ENCODE results near the gene RNASET2. TPM values are rescaled to one million over a fixed set of nuclear protein-coding genes. Genes with fewer than 3 reads are reported as not detected.
A peak's percentile ranks its signal among the peaks of the same experiment; 100 is the strongest.
"Not testable (repeated sequence)": the region's sequence is repeated elsewhere in the genome, so short reads cannot be mapped to it uniquely, and the experiment has no call there.

Gene RNASET2
- total RNA-seq, 2 experiments from 2014 or later, result 74.1 to 75.6 TPM

DNA sequence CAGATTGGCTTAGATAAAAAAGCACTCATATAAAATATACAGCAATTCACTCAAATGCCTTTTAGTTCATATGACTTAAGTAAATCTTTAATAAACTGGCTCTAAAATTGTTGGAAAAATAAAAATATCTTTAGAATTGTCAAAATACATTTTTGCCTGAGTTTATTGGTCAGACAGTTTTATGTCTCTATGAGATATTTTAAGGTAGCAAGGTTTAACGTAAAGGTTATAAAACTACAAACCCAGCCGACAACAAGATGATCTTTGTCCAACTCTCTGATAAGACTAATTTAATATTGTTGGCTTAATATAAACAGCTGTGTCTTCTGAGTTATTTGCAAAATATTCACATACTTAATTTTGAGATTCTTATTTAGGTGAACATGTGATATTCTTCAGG is 39.5 kb downstream of the RNASET2 start:
- H3K9me3 Mint-ChIP-seq, result no peaks in the 10 kb centered on the region
- peaks cover 10% of the 10 kb centered on the region for H3K36me3 Mint-ChIP-seq (ENCODE audit: low read depth)
- H3K27me3 Mint-ChIP-seq (ENCODE audit: low read depth), result no peaks in the 10 kb centered on the region
- no peak overlapping the region for H3K27ac Mint-ChIP-seq
- intact Hi-C loops (cut with micrococcal nuclease), result no loop called here
- no peaks in the 10 kb centered on the region for H3K4me1 Mint-ChIP-seq (ENCODE audit: low read depth)
- CTCF ChIA-PET, result no interaction called here
- no peak for DNase-seq
- no peak overlapping the region for H3K4me3 Mint-ChIP-seq

DNA sequence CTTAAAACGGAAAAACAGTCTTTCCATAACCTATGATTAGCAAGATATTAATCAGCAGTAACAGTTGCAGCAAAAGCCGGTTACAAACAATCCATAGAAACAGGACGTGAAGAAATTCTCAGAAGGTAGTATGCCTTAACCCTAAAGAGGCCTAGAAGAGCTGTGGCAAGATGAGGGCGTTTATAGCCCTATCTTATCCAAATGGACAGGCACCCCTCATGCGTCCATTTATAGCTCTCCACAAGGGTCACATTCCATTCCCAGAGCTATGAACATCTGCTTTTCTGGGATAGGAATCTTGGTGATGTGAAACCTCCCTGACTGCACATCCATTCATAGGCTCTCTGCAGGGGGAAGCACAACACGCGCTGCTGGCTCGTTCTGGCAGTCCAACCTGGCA is 40.9 kb downstream of the RNASET2 start:
- H3K27me3 Mint-ChIP-seq (ENCODE audit: low read depth); CTCF ChIA-PET; H3K27ac Mint-ChIP-seq; intact Hi-C loops (cut with micrococcal nuclease); H3K4me3 Mint-ChIP-seq; H3K4me1 Mint-ChIP-seq (ENCODE audit: low read depth); DNase-seq; H3K9me3 Mint-ChIP-seq: not testable (repeated sequence)
- H3K36me3 Mint-ChIP-seq (ENCODE audit: low read depth), result peaks cover 14% of the 10 kb centered on the region

DNA sequence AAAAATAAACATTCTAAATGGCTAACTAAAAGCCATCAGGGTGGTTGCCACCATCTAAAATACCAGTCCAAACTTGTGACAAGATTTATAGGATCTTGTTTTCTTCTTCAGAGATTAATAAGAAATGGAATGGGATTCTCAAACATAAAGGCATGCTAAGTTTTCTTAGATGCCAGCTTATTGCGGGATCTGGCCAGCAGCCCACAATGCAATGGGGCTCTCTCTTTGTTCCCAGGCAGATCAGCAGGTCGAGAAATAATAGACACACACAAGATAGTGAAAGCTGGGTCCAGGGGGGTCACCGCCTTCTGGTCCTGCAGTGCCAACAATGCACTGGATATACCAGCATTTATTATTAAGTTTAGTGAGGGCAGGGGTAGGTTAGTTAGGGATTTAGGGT is 41.4 kb downstream of the RNASET2 start:
- intact Hi-C loops (cut with micrococcal nuclease); H3K4me1 Mint-ChIP-seq (ENCODE audit: low read depth); H3K4me3 Mint-ChIP-seq; H3K27ac Mint-ChIP-seq; DNase-seq; H3K9me3 Mint-ChIP-seq; H3K27me3 Mint-ChIP-seq (ENCODE audit: low read depth); CTCF ChIA-PET: not testable (repeated sequence)
- H3K36me3 Mint-ChIP-seq (ENCODE audit: low read depth), result peaks cover 14% of the 10 kb centered on the region

DNA sequence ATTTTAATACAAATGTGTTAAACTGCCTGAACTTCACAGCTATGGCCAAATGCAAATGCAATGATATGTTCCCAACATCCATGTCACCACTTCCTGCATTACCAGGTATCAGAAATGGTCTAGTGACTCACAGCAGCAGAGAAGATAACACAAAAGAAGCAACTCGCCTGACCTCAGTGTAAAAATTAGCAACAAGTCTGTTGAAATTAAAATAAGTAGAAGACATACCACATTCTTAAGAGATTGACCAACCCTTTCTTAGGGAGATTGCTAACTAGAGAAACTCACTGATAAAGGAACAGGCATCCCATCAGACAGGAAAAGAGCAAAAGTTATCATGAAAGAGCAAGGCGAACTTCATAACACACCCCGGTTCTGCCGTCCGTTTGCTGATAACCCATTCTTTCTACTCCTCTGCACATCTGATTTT is 45.1 kb downstream of the RNASET2 start:
- intact Hi-C loops (cut with micrococcal nuclease), result no loop called here
- H3K27ac Mint-ChIP-seq, result peak overlapping the region; percentile 9
- no peaks in the 10 kb centered on the region for H3K9me3 Mint-ChIP-seq

DNA sequence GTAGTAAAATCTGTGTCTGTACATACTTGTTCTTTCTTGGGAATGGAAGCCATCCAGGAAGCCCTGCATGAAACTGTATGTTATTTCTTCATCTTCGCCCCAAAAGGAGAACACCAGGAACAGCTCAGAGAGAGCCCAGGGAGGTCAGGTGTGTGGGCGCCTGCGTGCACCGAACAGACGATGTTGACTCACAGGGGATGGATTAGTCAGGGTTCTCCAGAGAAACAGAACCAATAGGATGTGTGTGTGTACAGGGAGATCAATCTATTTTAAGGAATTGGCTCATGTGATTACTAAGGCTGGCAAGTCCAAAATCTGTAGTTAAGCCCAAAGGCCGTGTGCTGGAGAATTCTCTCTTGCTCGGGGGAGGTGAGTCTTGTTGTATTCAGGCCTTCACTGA is 45.7 kb downstream of the RNASET2 start:
- no peaks in the 10 kb centered on the region for H3K27me3 Mint-ChIP-seq (ENCODE audit: low read depth)
- H3K27ac Mint-ChIP-seq, result no peak overlapping the region
- peak; percentile 23 for DNase-seq
- peaks cover 13% of the 10 kb centered on the region for H3K36me3 Mint-ChIP-seq (ENCODE audit: low read depth)
- no peaks in the 10 kb centered on the region for H3K9me3 Mint-ChIP-seq
- H3K4me3 Mint-ChIP-seq, result no peak overlapping the region
- intact Hi-C loops (cut with micrococcal nuclease), result loop anchor here (1.0 kb wide), 1 partner anchor 48 kb away; no protein-coding TSS in a partner anchor
- peaks cover 27% of the 10 kb centered on the region for H3K4me1 Mint-ChIP-seq (ENCODE audit: low read depth)
- CTCF ChIA-PET, result no interaction called here

More for the DNA sequence above, 45.1 kb downstream of the RNASET2 start:
- H3K36me3 Mint-ChIP-seq (ENCODE audit: low read depth), result peaks cover 13% of the 10 kb centered on the region
- no peak overlapping the region for H3K4me3 Mint-ChIP-seq
- CTCF ChIA-PET, result no interaction called here
- DNase-seq, result no peak
- H3K4me1 Mint-ChIP-seq (ENCODE audit: low read depth), result peaks cover 27% of the 10 kb centered on the region
- no peaks in the 10 kb centered on the region for H3K27me3 Mint-ChIP-seq (ENCODE audit: low read depth)

DNA sequence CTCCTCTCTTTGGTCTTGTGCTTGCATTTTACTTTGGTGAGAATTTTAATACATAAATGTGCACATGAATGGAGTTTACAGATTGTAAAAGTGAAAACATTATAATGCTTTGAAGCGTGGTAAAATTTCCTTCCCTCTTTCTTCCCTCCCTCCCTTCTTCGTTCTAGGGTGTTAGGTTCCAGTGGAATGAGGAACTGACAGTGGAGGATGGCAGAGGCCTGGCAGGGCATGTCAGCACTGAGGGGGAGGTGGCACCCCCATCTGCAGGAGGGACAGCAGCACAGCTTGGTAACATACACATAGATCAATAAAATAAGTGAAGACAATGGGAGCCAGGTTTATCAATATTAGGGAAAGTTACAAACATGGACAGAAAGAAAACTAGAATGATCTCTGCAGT is 47.5 kb downstream of the RNASET2 start:
- intact Hi-C loops (cut with micrococcal nuclease), result no loop called here
- Mint-ChIP-seq H3K9me3 (no peaks in the 10 kb centered on the region), H3K4me1 (ENCODE audit: low read depth) (peaks cover 27% of the 10 kb centered on the region), H3K36me3 (ENCODE audit: low read depth) (peaks cover 5% of the 10 kb centered on the region), H3K27ac (no peak overlapping the region), H3K4me3 (no peak overlapping the region), H3K27me3 (ENCODE audit: low read depth) (no peaks in the 10 kb centered on the region)
- no peak for DNase-seq
- CTCF ChIA-PET, result interaction anchor here (1.6 kb wide), 1 partner anchor 81 kb away, joined by 3 read pairs; no protein-coding TSS in a partner anchor

DNA sequence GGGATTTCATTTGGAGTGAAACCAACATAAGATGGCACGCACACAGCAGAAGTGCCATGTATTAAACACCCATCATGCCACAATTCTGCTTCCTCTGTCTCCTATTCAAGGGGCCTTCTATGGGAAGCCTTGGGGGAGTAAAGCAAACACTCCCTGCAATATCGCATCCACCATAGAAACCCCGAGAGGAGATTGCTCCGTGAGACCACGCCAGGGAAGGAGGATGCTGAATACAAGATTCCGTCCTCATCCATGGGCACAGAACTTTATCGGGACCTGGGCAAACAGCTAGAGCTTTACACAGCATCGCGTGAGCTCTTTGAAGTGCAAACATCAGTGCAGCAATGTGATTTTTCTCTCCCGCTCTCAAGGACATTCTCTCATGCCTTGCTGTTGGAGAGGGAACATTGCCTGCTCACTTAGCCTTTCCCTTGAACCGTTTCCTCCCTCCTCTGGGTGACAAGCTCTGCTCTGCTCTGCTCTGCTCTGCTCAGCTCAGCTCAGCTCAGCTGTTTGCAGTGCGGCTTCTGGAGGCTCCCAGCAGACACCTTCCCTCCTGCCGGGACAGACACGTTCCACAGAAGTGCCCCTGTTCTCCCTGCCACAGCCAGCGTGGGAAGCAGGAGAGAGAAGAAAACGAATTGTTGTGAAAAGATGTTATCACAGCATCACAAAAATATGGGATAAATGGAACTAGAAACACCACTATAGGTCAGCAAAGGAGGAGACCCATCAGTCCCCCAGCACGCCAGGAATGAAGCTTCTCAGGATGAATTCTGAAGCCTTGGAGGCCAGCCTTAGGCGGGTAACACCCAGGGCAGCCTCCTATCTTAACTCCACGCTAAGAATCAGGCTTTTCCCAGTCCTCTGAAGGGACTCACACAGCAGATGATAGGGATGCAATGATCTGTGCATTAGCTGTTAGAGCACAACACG is 48.2 kb downstream of the RNASET2 start:
- Mint-ChIP-seq H3K4me1 (ENCODE audit: low read depth) (peaks cover 27% of the 10 kb centered on the region), H3K27ac (no peak overlapping the region), H3K9me3 (no peaks in the 10 kb centered on the region), H3K4me3 (no peak overlapping the region), H3K27me3 (ENCODE audit: low read depth) (no peaks in the 10 kb centered on the region), H3K36me3 (ENCODE audit: low read depth) (peaks cover 5% of the 10 kb centered on the region)
- CTCF ChIA-PET, result interaction anchor here (0.6 to 1.6 kb wide), 5 partner anchors 44 to 121 kb away, joined by 3 to 4 read pairs (median 3); no protein-coding TSS in a partner anchor
- no peak for DNase-seq
- intact Hi-C loops (cut with micrococcal nuclease), result no loop called here

DNA sequence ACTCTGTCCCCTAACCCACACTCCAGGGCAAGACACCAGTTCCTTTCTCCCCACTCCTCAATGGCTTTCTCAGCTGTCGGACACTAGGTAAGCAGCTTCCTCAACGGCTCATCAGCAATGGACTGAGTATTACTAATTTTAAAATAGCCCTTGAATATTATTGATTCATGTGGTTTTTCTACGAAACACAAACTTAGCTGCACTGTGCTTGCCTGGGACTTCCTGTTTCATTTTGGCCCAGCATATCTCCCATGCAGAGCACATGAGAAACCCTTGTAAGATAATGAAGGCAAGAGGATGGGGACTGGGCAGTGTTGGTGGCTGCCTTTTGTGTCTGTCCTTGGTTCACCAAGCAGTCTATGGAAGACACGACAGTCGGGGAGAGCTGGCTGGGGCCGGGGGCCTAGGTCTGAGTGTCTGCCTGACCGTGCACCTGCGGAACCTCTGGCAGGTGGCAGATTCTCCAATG is 48.9 kb downstream of the RNASET2 start:
- Mint-ChIP-seq H3K36me3 (ENCODE audit: low read depth) (peaks cover 5% of the 10 kb centered on the region), H3K27me3 (ENCODE audit: low read depth) (no peaks in the 10 kb centered on the region), H3K9me3 (no peaks in the 10 kb centered on the region), H3K4me3 (no peak overlapping the region), H3K4me1 (ENCODE audit: low read depth) (peaks cover 27% of the 10 kb centered on the region), H3K27ac (no peak overlapping the region)
- intact Hi-C loops (cut with micrococcal nuclease), result no loop called here
- CTCF ChIA-PET, result interaction anchor here (0.5 to 1.6 kb wide), 6 partner anchors 45 to 132 kb away, joined by 3 to 4 read pairs (median 3); no protein-coding TSS in a partner anchor
- no peak for DNase-seq

DNA sequence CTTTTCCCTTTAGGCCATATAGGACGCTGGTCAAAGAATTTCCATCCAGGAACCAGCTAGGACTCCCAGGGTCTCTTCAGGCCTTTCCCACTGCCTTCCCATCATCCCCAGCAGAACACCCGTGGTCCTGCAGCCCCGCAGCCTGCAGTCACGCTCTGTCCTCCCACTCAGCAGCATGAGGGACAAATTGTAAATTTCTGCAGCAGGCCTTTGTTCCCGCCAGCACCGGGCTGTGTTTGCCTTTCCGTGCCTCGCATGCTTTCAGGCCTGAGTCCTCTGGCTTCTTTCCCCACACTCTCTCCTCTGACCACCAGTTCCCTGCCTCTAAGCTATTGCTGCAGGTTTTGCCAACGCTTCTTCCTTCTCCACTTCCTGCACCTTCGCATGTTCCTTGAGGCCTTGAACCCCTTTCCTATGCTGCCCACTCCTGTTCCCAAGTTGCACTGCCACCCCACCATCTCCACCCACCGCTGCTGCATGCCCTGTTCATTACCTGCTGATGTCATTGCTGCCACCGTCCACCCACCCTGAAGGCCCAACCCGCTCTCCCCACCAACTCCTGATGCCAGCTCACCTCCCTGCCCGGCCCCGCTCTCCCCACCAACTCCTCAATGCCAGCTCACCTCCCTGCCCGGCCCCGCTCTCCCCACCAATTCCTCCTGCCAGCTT is 49.8 kb downstream of the RNASET2 start:
- Mint-ChIP-seq H3K36me3 (ENCODE audit: low read depth) (peaks cover 5% of the 10 kb centered on the region), H3K9me3 (peaks cover under 1% of the 10 kb centered on the region), H3K4me3 (no peak overlapping the region), H3K4me1 (ENCODE audit: low read depth) (peaks cover 26% of the 10 kb centered on the region), H3K27me3 (ENCODE audit: low read depth) (no peaks in the 10 kb centered on the region), H3K27ac (no peak overlapping the region)
- intact Hi-C loops (cut with micrococcal nuclease), result no loop called here
- CTCF ChIA-PET, result interaction anchor here (0.6 kb wide), 1 partner anchor 131 kb away, joined by 3 read pairs; no protein-coding TSS in a partner anchor
- no peak for DNase-seq

DNA sequence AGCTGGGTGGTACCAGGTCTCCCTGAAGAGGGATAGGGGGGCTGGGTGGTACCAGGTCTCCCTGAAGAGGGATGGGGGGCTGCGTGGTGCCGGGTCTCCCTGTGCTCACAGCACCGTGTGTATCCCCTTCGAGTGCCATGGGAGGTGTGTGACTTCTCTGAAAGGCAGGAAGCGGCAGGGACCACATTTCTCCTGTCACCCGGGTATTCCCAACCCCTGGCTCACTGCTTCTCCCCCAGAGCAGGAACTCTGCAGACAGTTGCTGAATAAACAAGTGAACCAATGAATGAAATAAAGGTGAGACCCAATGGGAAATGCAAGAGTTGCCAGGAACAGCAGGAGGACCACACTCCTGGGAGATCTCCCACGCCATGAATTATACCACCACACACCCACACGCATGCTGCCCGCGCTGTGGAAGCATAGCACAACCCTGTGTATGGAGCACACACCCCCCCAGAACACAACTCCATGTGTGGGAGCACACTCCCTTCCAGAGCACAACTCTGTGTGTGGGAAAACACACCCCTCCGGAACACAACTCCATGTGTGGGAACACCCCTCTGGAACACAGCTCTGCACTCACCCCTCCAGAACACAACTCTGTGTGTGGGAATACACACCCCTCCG is 50.7 kb downstream of the RNASET2 start:
- CTCF ChIA-PET, result no interaction called here
- Mint-ChIP-seq H3K27ac (no peak overlapping the region), H3K27me3 (ENCODE audit: low read depth) (no peaks in the 10 kb centered on the region), H3K36me3 (ENCODE audit: low read depth) (peaks cover 1% of the 10 kb centered on the region), H3K4me1 (ENCODE audit: low read depth) (peaks cover 19% of the 10 kb centered on the region), H3K9me3 (peaks cover 4% of the 10 kb centered on the region), H3K4me3 (no peak overlapping the region)
- DNase-seq, result no peak
- intact Hi-C loops (cut with micrococcal nuclease), result no loop called here

DNA sequence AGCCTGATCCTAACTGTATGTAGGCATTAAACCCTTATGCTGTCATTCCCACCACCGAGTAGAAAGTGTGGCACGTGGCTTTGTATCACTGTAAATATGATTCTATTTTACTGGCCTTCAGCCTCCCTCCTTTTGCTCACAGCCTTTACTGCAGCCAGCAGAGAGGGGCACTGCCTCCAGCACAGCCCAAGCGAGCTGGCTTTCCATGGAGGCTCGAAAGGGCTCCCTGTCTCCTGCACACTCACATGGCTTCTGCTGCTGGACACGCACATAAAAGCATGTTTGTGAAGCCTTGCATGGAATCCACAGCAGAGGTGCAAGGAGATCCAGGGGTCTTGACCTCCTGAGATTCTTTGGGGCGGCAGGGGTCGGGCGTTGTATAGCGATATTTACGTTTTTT is 51.3 kb downstream of the RNASET2 start:
- CTCF ChIA-PET, result no interaction called here
- intact Hi-C loops (cut with micrococcal nuclease), result no loop called here

DNA sequence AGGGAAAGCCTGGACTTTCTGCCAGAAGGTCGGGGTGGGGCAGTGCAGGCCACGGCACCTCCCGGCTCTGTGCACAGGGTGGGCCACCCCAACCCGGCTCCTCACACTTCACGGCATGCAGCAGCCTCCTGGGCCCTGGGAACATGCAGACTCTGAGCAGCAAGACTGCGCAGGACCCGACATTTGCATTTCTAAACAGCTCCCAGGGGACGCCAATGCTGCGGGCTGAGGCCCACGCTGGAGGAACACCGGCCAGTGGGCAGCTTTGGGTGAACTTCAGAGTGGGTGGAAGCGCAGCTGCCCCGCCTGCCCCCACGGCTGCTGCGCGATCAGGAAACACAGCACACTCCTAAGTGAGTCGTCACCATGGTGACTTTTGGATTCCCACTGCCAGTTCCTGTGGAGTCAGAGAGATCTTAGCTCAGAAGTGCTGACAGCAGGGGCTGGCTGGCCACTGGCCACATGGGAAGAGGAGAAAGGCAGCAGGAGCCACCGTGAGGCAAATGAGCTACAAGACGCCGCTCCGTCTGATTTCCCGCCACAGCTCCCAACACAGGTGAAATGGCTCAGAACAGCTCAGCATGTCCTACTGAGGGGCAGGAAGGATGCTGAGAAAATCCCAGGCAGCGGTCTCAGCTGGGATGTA is 52.1 kb downstream of the RNASET2 start:
- H3K27me3 Mint-ChIP-seq (ENCODE audit: low read depth), result no peaks in the 10 kb centered on the region
- no peak overlapping the region for H3K4me3 Mint-ChIP-seq
- peaks cover 1% of the 10 kb centered on the region for H3K36me3 Mint-ChIP-seq (ENCODE audit: low read depth)
- H3K27ac Mint-ChIP-seq, result no peak overlapping the region
- CTCF ChIA-PET, result interaction anchor here (1.1 kb wide), 1 partner anchor 119 kb away, joined by 3 read pairs; no protein-coding TSS in a partner anchor
- intact Hi-C loops (cut with micrococcal nuclease), result no loop called here
- H3K4me1 Mint-ChIP-seq (ENCODE audit: low read depth), result peaks cover 17% of the 10 kb centered on the region
- no peak for DNase-seq
- peaks cover 6% of the 10 kb centered on the region for H3K9me3 Mint-ChIP-seq

More for the DNA sequence above, 51.3 kb downstream of the RNASET2 start:
- Mint-ChIP-seq H3K9me3 (peaks cover 4% of the 10 kb centered on the region), H3K4me1 (ENCODE audit: low read depth) (peaks cover 17% of the 10 kb centered on the region), H3K4me3 (no peak overlapping the region), H3K27ac (no peak overlapping the region), H3K27me3 (ENCODE audit: low read depth) (no peaks in the 10 kb centered on the region), H3K36me3 (ENCODE audit: low read depth) (peaks cover 1% of the 10 kb centered on the region)
- no peak for DNase-seq

Measured in activated naive CD4-positive, alpha-beta T cell treated with anti-CD3 and anti-CD28 coated beads for 36 hours (primary cell).